ENCODE results near the gene GPRC6A.

GRCh38 chr6:116866281-116866871 is 37.5 kb upstream of the GPRC6A start:
- TF ChIP-seq, protein P1, sequence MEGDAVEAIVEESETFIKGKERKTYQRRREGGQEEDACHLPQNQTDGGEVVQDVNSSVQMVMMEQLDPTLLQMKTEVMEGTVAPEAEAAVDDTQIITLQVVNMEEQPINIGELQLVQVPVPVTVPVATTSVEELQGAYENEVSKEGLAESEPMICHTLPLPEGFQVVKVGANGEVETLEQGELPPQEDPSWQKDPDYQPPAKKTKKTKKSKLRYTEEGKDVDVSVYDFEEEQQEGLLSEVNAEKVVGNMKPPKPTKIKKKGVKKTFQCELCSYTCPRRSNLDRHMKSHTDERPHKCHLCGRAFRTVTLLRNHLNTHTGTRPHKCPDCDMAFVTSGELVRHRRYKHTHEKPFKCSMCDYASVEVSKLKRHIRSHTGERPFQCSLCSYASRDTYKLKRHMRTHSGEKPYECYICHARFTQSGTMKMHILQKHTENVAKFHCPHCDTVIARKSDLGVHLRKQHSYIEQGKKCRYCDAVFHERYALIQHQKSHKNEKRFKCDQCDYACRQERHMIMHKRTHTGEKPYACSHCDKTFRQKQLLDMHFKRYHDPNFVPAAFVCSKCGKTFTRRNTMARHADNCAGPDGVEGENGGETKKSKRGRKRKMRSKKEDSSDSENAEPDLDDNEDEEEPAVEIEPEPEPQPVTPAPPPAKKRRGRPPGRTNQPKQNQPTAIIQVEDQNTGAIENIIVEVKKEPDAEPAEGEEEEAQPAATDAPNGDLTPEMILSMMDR (IDR thresholded peaks at IDR 0.05; ENCODE audit: low read depth, low read length, missing input control), result no peak
- TF ChIP-seq YY1 (IDR thresholded peaks at IDR 0.05) (no peak), RAD21 (IDR thresholded peaks at IDR 0.05) (no peak), JUND (IDR thresholded peaks at IDR 0.05) (no peak), RXRA (IDR thresholded peaks at IDR 0.05) (no peak), SP1 (IDR thresholded peaks at IDR 0.05) (no peak), TAF1 (conservative IDR thresholded peaks at IDR 0.05) (no peak), ZBTB33 (IDR thresholded peaks at IDR 0.05) (no peak), EGR1 (IDR thresholded peaks at IDR 0.05; ENCODE audit: low read depth in 2 of 2) (no peak), FOXA1 (IDR thresholded peaks at IDR 0.05) (no peak)
- TF ChIP-seq, protein P2, sequence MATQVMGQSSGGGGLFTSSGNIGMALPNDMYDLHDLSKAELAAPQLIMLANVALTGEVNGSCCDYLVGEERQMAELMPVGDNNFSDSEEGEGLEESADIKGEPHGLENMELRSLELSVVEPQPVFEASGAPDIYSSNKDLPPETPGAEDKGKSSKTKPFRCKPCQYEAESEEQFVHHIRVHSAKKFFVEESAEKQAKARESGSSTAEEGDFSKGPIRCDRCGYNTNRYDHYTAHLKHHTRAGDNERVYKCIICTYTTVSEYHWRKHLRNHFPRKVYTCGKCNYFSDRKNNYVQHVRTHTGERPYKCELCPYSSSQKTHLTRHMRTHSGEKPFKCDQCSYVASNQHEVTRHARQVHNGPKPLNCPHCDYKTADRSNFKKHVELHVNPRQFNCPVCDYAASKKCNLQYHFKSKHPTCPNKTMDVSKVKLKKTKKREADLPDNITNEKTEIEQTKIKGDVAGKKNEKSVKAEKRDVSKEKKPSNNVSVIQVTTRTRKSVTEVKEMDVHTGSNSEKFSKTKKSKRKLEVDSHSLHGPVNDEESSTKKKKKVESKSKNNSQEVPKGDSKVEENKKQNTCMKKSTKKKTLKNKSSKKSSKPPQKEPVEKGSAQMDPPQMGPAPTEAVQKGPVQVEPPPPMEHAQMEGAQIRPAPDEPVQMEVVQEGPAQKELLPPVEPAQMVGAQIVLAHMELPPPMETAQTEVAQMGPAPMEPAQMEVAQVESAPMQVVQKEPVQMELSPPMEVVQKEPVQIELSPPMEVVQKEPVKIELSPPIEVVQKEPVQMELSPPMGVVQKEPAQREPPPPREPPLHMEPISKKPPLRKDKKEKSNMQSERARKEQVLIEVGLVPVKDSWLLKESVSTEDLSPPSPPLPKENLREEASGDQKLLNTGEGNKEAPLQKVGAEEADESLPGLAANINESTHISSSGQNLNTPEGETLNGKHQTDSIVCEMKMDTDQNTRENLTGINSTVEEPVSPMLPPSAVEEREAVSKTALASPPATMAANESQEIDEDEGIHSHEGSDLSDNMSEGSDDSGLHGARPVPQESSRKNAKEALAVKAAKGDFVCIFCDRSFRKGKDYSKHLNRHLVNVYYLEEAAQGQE (IDR thresholded peaks at IDR 0.05), result no peak
- TF ChIP-seq, protein P3, sequence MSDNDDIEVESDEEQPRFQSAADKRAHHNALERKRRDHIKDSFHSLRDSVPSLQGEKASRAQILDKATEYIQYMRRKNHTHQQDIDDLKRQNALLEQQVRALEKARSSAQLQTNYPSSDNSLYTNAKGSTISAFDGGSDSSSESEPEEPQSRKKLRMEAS (IDR thresholded peaks at IDR 0.05), result no peak

Measured in liver (tissue), 3 donors.